Measurements from ENCODE around the gene IL1B. TPM values are rescaled to one million over a fixed set of nuclear protein-coding genes. Genes with fewer than 3 reads are reported as not detected.
"Not testable (repeated sequence)": the region's sequence is repeated elsewhere in the genome, so short reads cannot be mapped to it uniquely, and the experiment has no call there.

The IL1B gene
- total and polyA plus RNA-seq, 2 donors, result 2.3 to 7.5 TPM

DNA sequence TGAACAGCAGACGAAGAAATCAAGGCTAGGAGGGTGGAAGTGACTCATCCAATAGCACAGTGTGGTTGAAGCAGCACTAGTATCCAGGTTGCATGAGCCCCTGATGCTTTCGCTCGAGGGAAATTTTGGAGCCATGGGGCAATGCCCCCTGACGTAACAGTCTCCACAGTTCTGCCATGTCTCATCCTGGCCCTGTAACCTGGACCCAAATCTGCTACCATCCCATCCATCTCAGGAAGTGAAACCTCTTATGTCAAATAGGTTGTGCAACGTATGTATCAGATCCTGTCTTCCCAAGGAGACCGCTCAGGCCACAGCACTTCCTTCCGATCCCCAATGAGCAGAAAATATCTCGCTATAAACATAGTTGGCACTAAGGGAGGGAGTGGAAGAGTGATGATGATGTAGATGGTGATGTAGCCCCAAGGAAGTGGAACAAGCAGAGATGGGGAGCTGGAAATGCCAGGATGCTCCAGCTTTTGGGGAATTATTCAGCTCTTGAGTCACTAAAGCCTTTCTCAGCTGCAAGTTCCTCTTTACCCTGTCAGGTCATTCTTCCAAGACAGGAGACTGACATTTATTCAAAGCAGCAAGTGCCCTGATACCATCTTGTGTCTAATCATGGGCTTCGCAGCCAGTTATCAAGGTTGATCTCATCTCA is 3.0 kb upstream of the IL1B start:
- Histone ChIP-seq H3K4me1 (ENCODE audit: insufficient read depth) (no peaks in the 10 kb centered on the region), H3K4me3 (ENCODE audit: low read depth, low read length) (no peak overlapping the region), H3K36me3 (ENCODE audit: insufficient read depth) (no peaks in the 10 kb centered on the region), H3K27ac (ENCODE audit: low read depth) (no peak overlapping the region)
- whole genome bisulfite sequencing, result 85% methylated on average over 9 of the region's 9 CpGs
- no peak for DNase-seq (ENCODE audit: extremely low spot score)

DNA sequence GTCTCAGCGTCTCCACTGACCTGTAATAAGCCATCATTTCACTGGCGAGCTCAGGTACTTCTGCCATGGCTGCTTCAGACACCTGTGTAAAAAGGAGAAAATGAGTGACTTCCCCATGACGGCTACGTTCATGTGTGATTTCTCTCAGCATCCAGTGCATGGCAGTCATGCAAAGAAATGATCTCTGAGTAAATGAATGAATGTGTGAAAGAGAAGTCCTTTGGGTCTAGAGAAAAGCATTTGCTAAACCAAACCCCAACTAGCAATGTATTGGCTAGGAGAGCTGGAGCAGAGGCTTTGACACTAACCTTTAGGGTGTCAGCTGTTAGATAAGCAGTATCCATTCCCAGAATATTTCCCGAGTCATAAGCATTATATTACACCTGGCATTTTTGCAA is 417 bp downstream of the IL1B start:
- H3K4me1 ChIP-seq (ENCODE audit: insufficient read depth), result no peaks in the 10 kb centered on the region
- 63% methylated on average over 5 of the region's 5 CpGs for WGBS
- H3K4me3 ChIP-seq (ENCODE audit: low read depth, low read length), result no peak overlapping the region
- no peak for DNase-seq (ENCODE audit: extremely low spot score)
- no peaks in the 10 kb centered on the region for H3K36me3 ChIP-seq (ENCODE audit: insufficient read depth)
- no peak overlapping the region for H3K27ac ChIP-seq (ENCODE audit: low read depth)

DNA sequence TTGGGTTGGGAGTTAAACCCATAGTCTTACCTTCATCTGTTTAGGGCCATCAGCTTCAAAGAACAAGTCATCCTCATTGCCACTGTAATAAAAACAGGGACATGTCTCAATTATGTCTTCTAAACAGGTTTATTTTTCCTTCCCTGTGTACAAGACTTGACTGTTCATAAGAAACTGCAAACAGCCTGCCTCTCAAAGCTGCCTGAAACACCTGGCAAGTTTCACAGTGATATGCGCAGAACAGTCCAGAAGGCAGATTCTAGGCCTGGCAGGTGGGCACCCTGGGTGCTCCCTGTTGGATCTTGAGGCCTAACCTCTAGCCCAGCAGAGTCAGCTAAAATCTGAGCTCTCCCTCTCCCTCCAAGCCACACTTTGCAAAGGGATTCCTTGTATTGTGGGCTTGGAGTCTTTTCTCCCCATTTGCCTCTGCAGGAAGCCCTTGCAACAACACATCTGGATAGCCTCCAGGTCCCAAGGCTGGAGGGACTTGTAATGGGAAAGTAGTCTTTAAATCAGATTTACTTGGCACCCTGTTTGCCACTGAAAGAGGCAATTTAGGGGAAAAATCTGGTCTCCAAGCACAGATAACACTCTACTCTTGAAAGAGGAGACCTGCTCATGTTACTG is 930 bp downstream of the IL1B start:
- no peak overlapping the region for H3K27ac ChIP-seq (ENCODE audit: low read depth)
- H3K4me1 ChIP-seq (ENCODE audit: insufficient read depth), result no peaks in the 10 kb centered on the region
- no peak overlapping the region for H3K4me3 ChIP-seq (ENCODE audit: low read depth, low read length)
- no peak for DNase-seq (ENCODE audit: extremely low spot score)
- WGBS, result 93% methylated on average over 1 of the region's 1 CpG
- no peaks in the 10 kb centered on the region for H3K36me3 ChIP-seq (ENCODE audit: insufficient read depth)

DNA sequence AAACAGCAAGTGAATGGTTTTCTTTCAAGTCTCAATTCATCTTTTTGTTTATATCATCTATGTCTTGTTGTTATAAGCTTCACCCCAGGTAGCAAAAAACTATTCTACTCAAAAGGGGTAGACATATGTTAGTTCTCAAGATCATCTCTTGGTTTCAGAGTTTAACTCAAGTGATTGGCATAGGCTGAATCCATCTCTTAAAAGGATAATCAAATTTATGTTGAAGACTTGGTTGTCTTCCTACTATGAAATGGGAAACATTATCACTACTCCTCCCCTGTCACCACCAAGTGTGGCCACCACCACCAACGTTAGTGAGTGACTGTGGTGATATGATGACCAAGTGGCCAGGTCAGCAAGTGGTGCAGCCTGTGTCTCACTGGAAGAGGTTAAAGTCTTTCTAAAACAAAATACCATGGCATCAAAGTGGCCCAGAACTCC is 1.5 kb downstream of the IL1B start:
- Histone ChIP-seq H3K36me3 (ENCODE audit: insufficient read depth) (no peaks in the 10 kb centered on the region), H3K4me3 (ENCODE audit: low read depth, low read length) (no peak overlapping the region), H3K4me1 (ENCODE audit: insufficient read depth) (no peaks in the 10 kb centered on the region), H3K27ac (ENCODE audit: low read depth) (no peak overlapping the region)
- no peak for DNase-seq (ENCODE audit: extremely low spot score)
- WGBS, result 80% methylated on average over 1 of the region's 1 CpG

DNA sequence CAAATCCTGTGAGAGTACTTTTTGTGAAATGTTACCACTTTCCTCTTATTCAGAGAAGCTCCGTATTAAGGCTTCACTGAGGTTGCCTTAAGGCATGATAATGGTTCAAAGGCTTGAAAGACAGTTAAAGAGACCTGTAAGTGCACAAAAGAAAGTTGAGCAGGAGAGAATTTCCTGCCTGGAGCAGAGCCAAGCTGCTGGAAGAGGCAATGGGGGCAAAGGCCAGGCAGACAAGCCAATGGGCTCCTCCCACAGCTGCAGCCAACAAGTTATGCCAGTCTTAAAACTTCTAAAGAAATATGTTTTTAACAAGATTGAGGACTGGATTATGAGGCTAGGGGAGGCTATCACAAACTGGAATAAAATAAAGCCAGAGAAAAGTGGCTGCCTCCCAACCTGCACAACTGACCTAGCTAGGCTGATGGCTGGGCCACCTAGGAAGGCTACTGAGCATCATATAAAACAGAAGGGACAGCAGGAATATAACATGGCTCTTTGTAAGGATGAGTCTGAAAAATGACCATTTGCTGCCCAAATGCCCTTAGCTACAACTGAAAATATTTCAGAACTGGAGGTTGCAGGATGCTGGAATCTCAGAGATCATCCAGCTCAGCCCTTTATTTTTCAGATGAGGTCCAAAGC is 2.1 kb downstream of the IL1B start:
- H3K4me1 ChIP-seq (ENCODE audit: insufficient read depth), result no peaks in the 10 kb centered on the region
- WGBS, result 52% methylated on average over 1 of the region's 1 CpG
- H3K27ac ChIP-seq (ENCODE audit: low read depth), result no peak overlapping the region
- no peaks in the 10 kb centered on the region for H3K36me3 ChIP-seq (ENCODE audit: insufficient read depth)
- DNase-seq (ENCODE audit: extremely low spot score), result peak; percentile 45
- no peak overlapping the region for H3K4me3 ChIP-seq (ENCODE audit: low read depth, low read length)

DNA sequence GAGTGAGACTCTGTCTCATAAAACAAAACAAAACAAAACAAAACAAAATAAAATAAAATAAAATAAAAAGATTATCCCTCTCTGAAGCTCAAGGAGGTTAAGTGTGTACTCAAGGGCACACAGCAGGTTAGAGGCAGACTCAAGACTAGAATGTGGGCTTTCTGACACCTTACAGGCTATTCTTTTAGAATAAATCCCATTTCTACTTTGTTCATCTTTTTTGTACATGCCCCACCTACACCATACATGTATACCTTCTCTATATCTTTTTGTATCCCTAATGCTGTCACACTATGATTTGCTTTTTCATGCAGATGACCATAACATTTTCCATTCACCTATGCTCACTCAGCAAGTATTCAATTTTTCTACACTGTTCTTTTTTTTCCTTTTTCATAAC is 2.6 kb downstream of the IL1B start:
- Histone ChIP-seq H3K4me1 (ENCODE audit: insufficient read depth) (no peaks in the 10 kb centered on the region), H3K36me3 (ENCODE audit: insufficient read depth) (no peaks in the 10 kb centered on the region), H3K27ac (ENCODE audit: low read depth) (no peak overlapping the region), H3K4me3 (ENCODE audit: low read depth, low read length) (no peak overlapping the region)
- DNase-seq (ENCODE audit: extremely low spot score), result no peak

DNA sequence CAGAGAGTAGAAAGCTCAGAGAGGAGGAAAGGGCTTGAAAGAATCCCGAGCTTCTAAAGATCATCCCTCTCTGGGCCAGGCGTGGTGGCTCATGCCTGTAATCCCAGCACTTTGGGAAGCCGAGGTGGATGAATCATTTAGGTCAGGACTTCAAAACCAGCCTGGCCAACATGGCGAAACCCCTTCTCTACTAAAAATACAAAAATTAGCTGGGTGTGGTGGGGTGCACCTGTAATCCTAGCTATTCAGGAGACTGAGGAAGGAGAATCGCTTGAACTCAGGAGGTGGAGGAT is 3.0 kb downstream of the IL1B start:
- not testable (repeated sequence) for H3K4me3 ChIP-seq (ENCODE audit: low read depth, low read length); H3K4me1 ChIP-seq (ENCODE audit: insufficient read depth); H3K27ac ChIP-seq (ENCODE audit: low read depth); DNase-seq (ENCODE audit: extremely low spot score); H3K36me3 ChIP-seq (ENCODE audit: insufficient read depth)
- WGBS, result 92% methylated on average over 5 of the region's 5 CpGs

DNA sequence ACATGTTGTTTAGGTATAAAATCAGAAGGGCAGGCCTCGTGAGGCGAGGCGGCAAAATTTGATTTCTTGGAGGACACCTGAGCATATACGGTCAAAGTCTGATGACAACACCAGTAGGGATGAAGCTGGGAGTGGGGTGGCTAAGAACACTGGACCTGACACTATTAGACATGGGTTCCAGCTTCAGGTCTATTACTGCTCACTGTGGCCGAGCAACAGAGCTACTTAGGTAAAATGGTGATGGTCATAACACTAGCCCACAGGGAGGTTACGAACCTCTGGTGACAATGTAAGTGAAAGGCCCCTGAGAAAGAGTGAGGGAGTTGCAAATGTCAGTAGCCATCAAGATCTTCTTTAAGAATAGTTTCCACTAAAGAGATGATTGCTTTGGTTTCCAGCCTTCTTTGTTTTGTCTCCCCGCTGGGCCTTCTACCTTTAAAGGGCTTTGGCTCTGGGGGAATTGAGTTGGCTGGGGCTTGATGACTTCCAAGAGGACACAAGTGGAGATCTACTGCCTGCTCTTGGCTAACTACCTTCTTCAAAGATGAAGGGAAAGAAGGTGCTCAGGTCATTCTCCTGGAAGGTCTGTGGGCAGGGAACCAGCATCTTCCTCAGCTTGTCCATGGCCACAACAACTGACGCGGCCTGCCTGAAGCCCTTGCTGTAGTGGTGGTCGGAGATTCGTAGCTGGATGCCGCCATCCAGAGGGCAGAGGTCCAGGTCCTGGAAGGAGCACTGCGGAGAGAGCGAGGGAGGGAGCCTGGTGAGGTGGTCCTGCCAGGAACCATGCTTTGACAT is 3.5 kb downstream of the IL1B start:
- no peak for DNase-seq (ENCODE audit: extremely low spot score)
- 94% methylated on average over 14 of the region's 14 CpGs for WGBS
- H3K36me3 ChIP-seq (ENCODE audit: insufficient read depth), result no peaks in the 10 kb centered on the region
- no peak overlapping the region for H3K27ac ChIP-seq (ENCODE audit: low read depth)
- H3K4me3 ChIP-seq (ENCODE audit: low read depth, low read length), result no peak overlapping the region
- no peaks in the 10 kb centered on the region for H3K4me1 ChIP-seq (ENCODE audit: insufficient read depth)

DNA sequence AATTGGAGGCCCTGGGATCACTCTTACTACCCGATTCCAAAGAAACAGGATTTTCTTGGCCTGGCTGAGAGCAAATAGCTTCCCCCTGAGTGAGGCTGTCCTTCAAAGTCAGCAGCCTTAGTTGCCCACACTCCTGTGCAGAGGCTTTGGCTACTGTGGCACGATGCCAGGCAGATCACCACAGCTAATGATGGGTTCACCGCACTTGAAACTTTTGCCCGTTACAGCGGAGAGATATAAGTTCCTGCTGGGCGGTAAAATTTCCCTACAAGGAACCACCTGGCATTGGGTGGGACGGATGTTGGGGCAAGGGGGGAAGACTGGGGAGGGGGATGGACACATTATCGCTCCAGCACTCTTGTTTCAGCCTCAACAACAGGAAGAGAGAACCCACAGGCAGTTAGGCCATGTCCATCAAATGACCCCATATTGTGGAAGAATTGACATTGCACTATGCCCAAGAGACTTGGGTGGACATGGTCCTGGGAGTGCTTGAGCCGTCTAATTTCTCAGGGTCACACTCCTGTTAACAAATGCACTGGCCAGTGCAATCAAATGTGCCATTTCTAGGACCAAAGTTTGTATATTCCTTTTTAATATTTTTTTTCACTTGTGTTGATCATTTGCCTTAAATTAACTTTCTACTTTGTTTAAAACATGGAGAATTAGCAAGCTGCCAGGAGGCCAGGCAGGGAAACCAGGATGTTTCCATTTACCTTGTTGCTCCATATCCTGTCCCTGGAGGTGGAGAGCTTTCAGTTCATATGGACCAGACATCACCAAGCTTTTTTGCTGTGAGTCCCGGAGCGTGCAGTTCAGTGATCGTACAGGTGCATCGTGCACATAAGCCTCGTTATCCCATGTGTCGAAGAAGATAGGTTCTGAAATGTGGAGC is 4.4 kb downstream of the IL1B start:
- no peaks in the 10 kb centered on the region for H3K4me1 ChIP-seq (ENCODE audit: insufficient read depth)
- no peak overlapping the region for H3K4me3 ChIP-seq (ENCODE audit: low read depth, low read length)
- no peak for DNase-seq (ENCODE audit: extremely low spot score)
- no peaks in the 10 kb centered on the region for H3K36me3 ChIP-seq (ENCODE audit: insufficient read depth)
- 82% methylated on average over 15 of the region's 15 CpGs for WGBS
- H3K27ac ChIP-seq (ENCODE audit: low read depth), result no peak overlapping the region

DNA sequence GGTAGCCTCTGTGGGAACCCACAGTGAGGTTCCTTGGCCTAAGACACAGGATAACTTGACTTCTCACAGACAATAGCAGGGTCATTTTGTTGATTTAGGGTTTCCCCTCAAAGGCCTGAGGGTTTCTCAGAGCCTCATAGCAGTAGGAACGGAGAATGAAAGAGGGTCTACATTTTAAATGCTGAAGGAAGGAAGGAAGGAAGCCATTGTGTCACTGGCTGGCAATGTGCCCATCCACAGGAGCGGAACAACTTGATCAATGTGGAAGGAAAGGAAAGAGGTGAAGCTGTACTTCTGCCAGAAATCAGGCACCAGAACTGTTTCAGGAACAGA is 5.1 kb downstream of the IL1B start:
- H3K4me1 ChIP-seq (ENCODE audit: insufficient read depth), result no peaks in the 10 kb centered on the region
- H3K36me3 ChIP-seq (ENCODE audit: insufficient read depth), result no peaks in the 10 kb centered on the region
- 65% methylated on average over 2 of the region's 2 CpGs for WGBS
- no peak for DNase-seq (ENCODE audit: extremely low spot score)
- no peak overlapping the region for H3K4me3 ChIP-seq (ENCODE audit: low read depth, low read length)
- no peak overlapping the region for H3K27ac ChIP-seq (ENCODE audit: low read depth)

DNA sequence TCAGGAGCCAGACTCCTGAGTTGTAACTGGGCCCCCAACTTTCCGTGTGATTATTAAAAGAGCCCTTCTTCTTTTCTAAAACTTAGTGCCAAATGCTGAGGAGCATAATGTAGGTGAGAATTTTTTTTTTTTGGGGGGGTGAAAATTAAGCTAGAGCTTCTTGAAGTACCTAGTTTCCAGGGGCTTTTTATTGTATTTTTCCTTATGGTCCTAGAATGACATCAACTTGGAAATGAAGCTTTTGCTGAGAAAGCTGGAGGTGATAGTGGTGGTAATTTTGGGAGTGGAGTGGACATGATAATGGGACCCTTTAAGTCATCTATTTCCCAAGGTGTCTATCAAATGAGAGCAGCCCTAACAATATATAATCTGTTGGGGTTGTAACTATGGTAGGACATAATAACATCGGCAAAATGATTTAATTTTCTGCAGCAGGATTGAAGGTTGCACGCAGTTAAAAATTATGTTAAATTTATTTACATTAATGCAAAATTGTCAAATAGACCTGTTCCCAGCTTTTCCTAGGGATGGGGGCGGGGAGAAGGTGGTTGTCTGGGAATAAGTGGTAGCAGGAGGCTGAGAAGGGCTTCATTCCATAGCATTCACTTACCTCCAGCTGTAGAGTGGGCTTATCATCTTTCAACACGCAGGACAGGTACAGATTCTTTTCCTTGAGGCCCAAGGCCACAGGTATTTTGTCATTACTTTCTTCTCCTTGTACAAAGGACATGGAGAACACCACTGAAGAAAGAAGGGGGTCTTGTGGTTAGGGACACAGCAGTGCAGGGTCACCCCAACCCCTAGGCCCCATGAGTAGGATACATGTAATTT is 5.7 kb downstream of the IL1B start:
- 76% methylated on average over 5 of the region's 5 CpGs for WGBS
- DNase-seq (ENCODE audit: extremely low spot score), result no peak
- no peaks in the 10 kb centered on the region for H3K36me3 ChIP-seq (ENCODE audit: insufficient read depth)
- no peak overlapping the region for H3K27ac ChIP-seq (ENCODE audit: low read depth)
- no peak overlapping the region for H3K4me3 ChIP-seq (ENCODE audit: low read depth, low read length)
- no peaks in the 10 kb centered on the region for H3K4me1 ChIP-seq (ENCODE audit: insufficient read depth)

DNA sequence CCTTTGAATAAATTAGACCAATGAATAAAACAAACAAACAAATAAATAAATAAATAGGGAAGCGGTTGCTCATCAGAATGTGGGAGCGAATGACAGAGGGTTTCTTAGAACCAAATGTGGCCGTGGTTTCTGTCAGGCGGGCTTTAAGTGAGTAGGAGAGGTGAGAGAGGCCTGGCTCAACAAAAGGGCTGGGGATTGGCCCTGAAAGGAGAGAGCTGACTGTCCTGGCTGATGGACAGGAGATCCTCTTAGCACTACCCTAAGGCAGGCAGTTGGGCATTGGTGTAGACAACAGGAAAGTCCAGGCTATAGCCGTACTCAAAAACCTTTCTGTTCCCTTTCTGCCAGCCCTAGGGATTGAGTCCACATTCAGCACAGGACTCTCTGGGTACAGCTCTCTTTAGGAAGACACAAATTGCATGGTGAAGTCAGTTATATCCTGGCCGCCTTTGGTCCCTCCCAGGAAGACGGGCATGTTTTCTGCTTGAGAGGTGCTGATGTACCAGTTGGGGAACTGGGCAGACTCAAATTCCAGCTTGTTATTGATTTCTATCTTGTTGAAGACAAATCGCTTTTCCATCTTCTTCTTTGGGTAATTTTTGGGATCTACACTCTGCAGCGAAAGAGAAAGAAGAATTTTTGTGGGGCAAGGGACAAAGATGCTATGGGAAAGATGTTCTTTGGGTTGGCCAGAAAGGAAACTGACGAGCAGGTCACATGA is 6.5 kb downstream of the IL1B start:
- no peak overlapping the region for H3K27ac ChIP-seq (ENCODE audit: low read depth)
- 92% methylated on average over 10 of the region's 10 CpGs for WGBS
- no peaks in the 10 kb centered on the region for H3K36me3 ChIP-seq (ENCODE audit: insufficient read depth)
- no peak overlapping the region for H3K4me3 ChIP-seq (ENCODE audit: low read depth, low read length)
- DNase-seq (ENCODE audit: extremely low spot score), result no peak
- no peaks in the 10 kb centered on the region for H3K4me1 ChIP-seq (ENCODE audit: insufficient read depth)

Data from urinary bladder (tissue), 4 donors.